Neural progenitor cell (in vitro differentiated cells): ENCODE results near the gene KCTD12. TPM values are rescaled to one million over a fixed set of nuclear protein-coding genes. Genes with fewer than 3 reads are reported as not detected.

ENCODE experiments used
- DNase-seq: peaks from one replicate; pipeline ENCODE4 v3.0.0-alpha.2; 2016; ENCODE audit warnings: low spot score
- H2AFZ ChIP-seq: fragments of 200-600 bp; sonication (generic); replicated peaks from 2 replicates; pipeline ENCODE4 v1.6.1; 2016; ENCODE audit warnings: antibody characterized with exemption
- H3F3A ChIP-seq: fragments of 200-600 bp; sonication (generic); 2 replicates; pipeline ENCODE4 v1.6.1; 2016; ENCODE audit warnings: antibody characterized with exemption, low read depth
- H3K27ac ChIP-seq: fragments of 200-600 bp; sonication (generic); 2 replicates; pipeline ENCODE4 v1.5.1; 2016; ENCODE audit warnings: mild to moderate bottlenecking
- H3K27me3 ChIP-seq: fragments of 200-600 bp; sonication (generic); 2 replicates; pipeline ENCODE4 v1.6.1; 2016; ENCODE audit warnings: mild to moderate bottlenecking, moderate library complexity
- H3K36me3 ChIP-seq: fragments of 200-600 bp; sonication (generic); 2 replicates; pipeline ENCODE4 v1.5.1; 2016
- H3K4me1 ChIP-seq: fragments of 200-600 bp; sonication (generic); 2 replicates; pipeline ENCODE4 v1.6.1; 2016; ENCODE audit warnings: mixed run types
- H3K4me2 ChIP-seq: fragments of 200-600 bp; sonication (generic); 2 replicates; pipeline ENCODE4 v1.6.1; 2016
- H3K4me3 ChIP-seq: fragments of 200-600 bp; sonication (generic); 2 replicates; pipeline ENCODE4 v1.5.1; 2016
- H3K79me2 ChIP-seq: fragments of 200-600 bp; sonication (generic); 2 replicates; pipeline ENCODE4 v1.6.1; 2016; ENCODE audit warnings: low read depth
- H3K9ac ChIP-seq: fragments of 200-600 bp; sonication (generic); 2 replicates; pipeline ENCODE4 v1.6.1; 2016
- H3K9me3 ChIP-seq: fragments of 200-600 bp; sonication (generic); 2 replicates; pipeline ENCODE4 v1.5.1; 2016; ENCODE audit warnings: low read depth
- H4K20me1 ChIP-seq: fragments of 200-600 bp; sonication (generic); 2 replicates; pipeline ENCODE4 v1.6.1; 2016; ENCODE audit warnings: low read depth
- H3K27ac Mint-ChIP-seq: 3 replicates; pipeline ENCODE4 v1.8.0; 2021; ENCODE audit warnings: mixed read lengths
- H3K27me3 Mint-ChIP-seq: 2 replicates; pipeline ENCODE4 v1.8.0; 2022; ENCODE audit warnings: low read depth, mild to moderate bottlenecking, inconsistent platforms, moderate library complexity, mixed read lengths; ENCODE audit not compliant: insufficient read depth
- H3K36me3 Mint-ChIP-seq: 3 replicates; pipeline ENCODE4 v1.8.0; 2021; ENCODE audit warnings: mixed read lengths
- H3K4me1 Mint-ChIP-seq: 3 replicates; pipeline ENCODE4 v1.8.0; 2021; ENCODE audit warnings: mixed read lengths
- H3K4me3 Mint-ChIP-seq: 3 replicates; pipeline ENCODE4 v1.8.0; 2021; ENCODE audit warnings: mild to moderate bottlenecking, moderate library complexity, mixed read lengths
- H3K9me3 Mint-ChIP-seq: 3 replicates; pipeline ENCODE4 v1.8.0; 2020; ENCODE audit warnings: mixed read lengths
- CTCF ChIP-seq: fragments of 200-600 bp; sonication (generic); IDR thresholded peaks from 2 replicates; pipeline ENCODE4 v1.5.1; 2017; ENCODE audit warnings: antibody characterized with exemption, mild to moderate bottlenecking
- EZH2 ChIP-seq: fragments of 200-600 bp; sonication (generic); IDR thresholded peaks from 2 replicates; pipeline ENCODE4 v1.6.1; 2017; ENCODE audit warnings: antibody characterized with exemption, mild to moderate bottlenecking, moderate library complexity
- EZH2phosphoT487 ChIP-seq: fragments of 200-600 bp; sonication (generic); IDR thresholded peaks from 2 replicates; pipeline ENCODE4 v1.6.1; 2017; ENCODE audit warnings: antibody characterized with exemption
- total RNA-seq: library from RNA; depleted of rRNA; stranded (reverse); fragments of >200 nt; gene quantifications from 2 replicates; pipeline ENCODE4 v1.2.3, GENCODE V29; 2015; ENCODE audit warnings: low replicate concordance

Gene KCTD12
- total RNA-seq, 1 donor from 2014 or later = 1.9 TPM

- peaks cover 78% of the 10 kb centered on the region for H3K27me3 ChIP-seq
Observed at GRCh38 chr13:76886005-76886291, 257 bp downstream of the KCTD12 start.

GRCh38 chr13:76885203-76886004 is 801 bp downstream of the KCTD12 start:
- H3K27me3 Mint-ChIP-seq = peaks cover 20% of the 10 kb centered on the region
- Histone ChIP-seq H3K27ac (no peak overlapping the region), H3F3A (peaks cover 25% of the 10 kb centered on the region), H3K27me3 (peaks cover 73% of the 10 kb centered on the region), H3K4me1 (peaks cover 14% of the 10 kb centered on the region), H3K36me3 (no peaks in the 10 kb centered on the region), H2AFZ (peak overlapping the region; percentile 99), H3K79me2 (no peaks in the 10 kb centered on the region), H3K4me3 (peak overlapping the region; percentile 68), H3K9ac (no peak overlapping the region), H4K20me1 (peaks cover 4% of the 10 kb centered on the region), H3K9me3 (no peaks in the 10 kb centered on the region), H3K4me2 (peak overlapping the region; percentile 99)
- TF ChIP-seq EZH2 (peak; percentile 61), EZH2phosphoT487 (peak; percentile 44), CTCF (peak; percentile 18)
- no peaks in the 10 kb centered on the region for H3K36me3 Mint-ChIP-seq
- H3K9me3 Mint-ChIP-seq = no peaks in the 10 kb centered on the region
- DNase-seq = peak; percentile 79
- H3K4me1 Mint-ChIP-seq = peaks cover 18% of the 10 kb centered on the region
- peak overlapping the region; percentile 91 for H3K4me3 Mint-ChIP-seq
- H3K27ac Mint-ChIP-seq = peak overlapping the region; percentile 21

More at GRCh38 chr13:76886005-76886291, 257 bp downstream of the KCTD12 start:
- Mint-ChIP-seq H3K4me1 (peaks cover 18% of the 10 kb centered on the region), H3K4me3 (peak overlapping the region; percentile 72), H3K9me3 (no peaks in the 10 kb centered on the region), H3K27ac (no peak overlapping the region), H3K27me3 (peaks cover 20% of the 10 kb centered on the region), H3K36me3 (no peaks in the 10 kb centered on the region)
- peaks cover 25% of the 10 kb centered on the region for H3F3A ChIP-seq
- no peaks in the 10 kb centered on the region for H3K36me3 ChIP-seq
- no peak for DNase-seq
- H3K79me2 ChIP-seq = no peaks in the 10 kb centered on the region
- no peak overlapping the region for H3K9ac ChIP-seq
- H3K9me3 ChIP-seq = no peaks in the 10 kb centered on the region
- H3K4me1 ChIP-seq = peaks cover 14% of the 10 kb centered on the region
- peaks cover 4% of the 10 kb centered on the region for H4K20me1 ChIP-seq
- H3K4me2 ChIP-seq = peak overlapping the region; percentile 99
- TF ChIP-seq EZH2phosphoT487 = no peak
- peak; percentile 18 for TF ChIP-seq EZH2
- no peak for TF ChIP-seq CTCF
- H3K27ac ChIP-seq = no peak overlapping the region
- H3K4me3 ChIP-seq = peak overlapping the region; percentile 68
- peak overlapping the region; percentile 99 for H2AFZ ChIP-seq

- Mint-ChIP-seq H3K27ac (peak overlapping the region; percentile 21), H3K4me1 (peaks cover 18% of the 10 kb centered on the region), H3K36me3 (no peaks in the 10 kb centered on the region), H3K4me3 (peak overlapping the region; percentile 91), H3K9me3 (no peaks in the 10 kb centered on the region), H3K27me3 (peaks cover 20% of the 10 kb centered on the region)
- Histone ChIP-seq H3K27me3 (peaks cover 67% of the 10 kb centered on the region), H3K79me2 (no peaks in the 10 kb centered on the region), H3K36me3 (no peaks in the 10 kb centered on the region), H4K20me1 (peaks cover 4% of the 10 kb centered on the region), H3K9me3 (no peaks in the 10 kb centered on the region), H2AFZ (peak overlapping the region; percentile 99), H3F3A (peaks cover 25% of the 10 kb centered on the region), H3K9ac (no peak overlapping the region), H3K4me3 (peak overlapping the region; percentile 68), H3K27ac (no peak overlapping the region), H3K4me2 (peak overlapping the region; percentile 99), H3K4me1 (peaks cover 14% of the 10 kb centered on the region)
- no peak for TF ChIP-seq CTCF
- no peak for TF ChIP-seq EZH2
- no peak for TF ChIP-seq EZH2phosphoT487
- no peak for DNase-seq
Observed at GRCh38 chr13:76884907-76885202, 1.4 kb downstream of the KCTD12 start.
